ENCODE measurements around the gene FOXP1. TPM values are rescaled to one million over a fixed set of nuclear protein-coding genes. Genes with fewer than 3 reads are reported as not detected.

The FOXP1 gene
- total and polyA plus RNA-seq, 9 of the 15 experiments (the other 6 are each of a cell fraction or from before 2014, with no cell fraction given) = 7.7 to 34.5 (median 13.7) TPM

- TF ChIP-seq AFF4 (CRISPR knock-in tag; IDR thresholded peaks at IDR 0.05) (no peak), HINFP (tag; conservative IDR thresholded peaks at IDR 0.05; ENCODE audit: low read depth) (no peak), DDX20 (tag; IDR thresholded peaks at IDR 0.05; ENCODE audit: low read depth) (no peak), DEAF1 (CRISPR knock-in tag; IDR thresholded peaks at IDR 0.05) (no peak), CBFA2T2 (conservative IDR thresholded peaks at IDR 0.05) (no peak), TAF15 (IDR thresholded peaks at IDR 0.05; ENCODE audit: low read depth, low read length) (no peak)
These were observed 567.2 kb downstream of the FOXP1 start (continued) for GRCh38 chr3:71016178-71016845.
